C4-2B (cell line): ENCODE measurements around the gene NUB1.

ENCODE experiments used
- ZFX ChIP-seq: fragments of 450-650 bp; IDR thresholded peaks from 2 replicates; pipeline ENCODE4 v1.6.1; 2017
- TF ChIP-seq, protein P1 (sequence below): fragments of 450-650 bp; conservative IDR thresholded peaks from 2 replicates; pipeline ENCODE4 v1.5.1; 2017; ENCODE audit warnings: mild to moderate bottlenecking

DNA sequence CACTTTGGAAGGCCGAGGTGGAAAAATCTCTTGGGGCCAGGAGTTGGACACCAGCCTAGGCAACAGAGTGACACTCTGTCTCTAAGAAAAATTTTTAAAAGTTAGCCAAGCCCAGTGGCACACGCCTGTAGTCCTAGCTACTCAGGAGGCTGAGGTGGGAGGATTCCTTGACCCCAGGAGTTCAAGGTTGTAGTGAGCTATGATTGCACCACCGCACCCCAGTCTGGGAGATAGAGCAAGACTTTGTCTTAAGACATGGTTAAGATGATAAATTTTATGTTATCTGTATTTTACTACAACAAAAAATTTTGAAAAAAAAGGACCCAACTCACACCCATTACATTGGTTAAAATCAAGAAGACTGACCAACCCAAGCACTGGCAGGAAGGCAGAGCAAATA lies 48.8 kb upstream of the NUB1 start:
- TF ChIP-seq, protein P1, sequence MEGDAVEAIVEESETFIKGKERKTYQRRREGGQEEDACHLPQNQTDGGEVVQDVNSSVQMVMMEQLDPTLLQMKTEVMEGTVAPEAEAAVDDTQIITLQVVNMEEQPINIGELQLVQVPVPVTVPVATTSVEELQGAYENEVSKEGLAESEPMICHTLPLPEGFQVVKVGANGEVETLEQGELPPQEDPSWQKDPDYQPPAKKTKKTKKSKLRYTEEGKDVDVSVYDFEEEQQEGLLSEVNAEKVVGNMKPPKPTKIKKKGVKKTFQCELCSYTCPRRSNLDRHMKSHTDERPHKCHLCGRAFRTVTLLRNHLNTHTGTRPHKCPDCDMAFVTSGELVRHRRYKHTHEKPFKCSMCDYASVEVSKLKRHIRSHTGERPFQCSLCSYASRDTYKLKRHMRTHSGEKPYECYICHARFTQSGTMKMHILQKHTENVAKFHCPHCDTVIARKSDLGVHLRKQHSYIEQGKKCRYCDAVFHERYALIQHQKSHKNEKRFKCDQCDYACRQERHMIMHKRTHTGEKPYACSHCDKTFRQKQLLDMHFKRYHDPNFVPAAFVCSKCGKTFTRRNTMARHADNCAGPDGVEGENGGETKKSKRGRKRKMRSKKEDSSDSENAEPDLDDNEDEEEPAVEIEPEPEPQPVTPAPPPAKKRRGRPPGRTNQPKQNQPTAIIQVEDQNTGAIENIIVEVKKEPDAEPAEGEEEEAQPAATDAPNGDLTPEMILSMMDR = no peak
- TF ChIP-seq ZFX = no peak
